Activated CD4-positive, alpha-beta T cell treated with anti-CD3 and anti-CD28 coated beads, Interleukin-2, amount 10 ng/mL, durations not matched to agents 7 days and 5 days (primary cell): ENCODE measurements around the gene KIF25. TPM values are rescaled to one million over a fixed set of nuclear protein-coding genes. Genes with fewer than 3 reads are reported as not detected.

Source experiments
- CTCF ChIA-PET: fragments of 350-600 bp; sonication (Branson Sonifier 250); formaldehyde crosslinking; loops from one replicate; lab custom pipeline; 2021; ENCODE audit warnings: antibody characterized with exemption; lab: Charles Lee
- POLR2A ChIA-PET: fragments of 350-600 bp; sonication (Branson Sonifier 250); formaldehyde crosslinking; loops from one replicate; lab custom pipeline; 2021; ENCODE audit warnings: antibody characterized with exemption; lab: Charles Lee
- DNase-seq: peaks from one replicate; pipeline ENCODE4 v3.0.0-alpha.2; 2020
- H3K27ac Mint-ChIP-seq: one replicate; pipeline ENCODE4 v1.8.0; 2021; ENCODE audit warnings: mild to moderate bottlenecking, moderate library complexity, mixed read lengths
- H3K27me3 Mint-ChIP-seq: one replicate; pipeline ENCODE4 v1.8.0; 2021; ENCODE audit warnings: mixed read lengths
- H3K36me3 Mint-ChIP-seq: one replicate; pipeline ENCODE4 v1.8.0; 2021; ENCODE audit warnings: low read depth, mixed read lengths
- H3K4me1 Mint-ChIP-seq: one replicate; pipeline ENCODE4 v1.8.0; 2021; ENCODE audit warnings: mixed read lengths
- H3K4me3 Mint-ChIP-seq: one replicate; pipeline ENCODE4 v1.8.0; 2021; ENCODE audit warnings: mild to moderate bottlenecking, moderate library complexity, mixed read lengths
- H3K9me3 Mint-ChIP-seq: one replicate; pipeline ENCODE4 v1.8.0; 2021; ENCODE audit warnings: mixed read lengths
- total RNA-seq, 2 experiments: library from RNA; stranded (reverse); gene quantifications; one replicate each; pipeline ENCODE4 v1.2.3, GENCODE V29; 2021

The KIF25 gene
- total RNA-seq, 2 experiments from 2014 or later = not detected

DNA sequence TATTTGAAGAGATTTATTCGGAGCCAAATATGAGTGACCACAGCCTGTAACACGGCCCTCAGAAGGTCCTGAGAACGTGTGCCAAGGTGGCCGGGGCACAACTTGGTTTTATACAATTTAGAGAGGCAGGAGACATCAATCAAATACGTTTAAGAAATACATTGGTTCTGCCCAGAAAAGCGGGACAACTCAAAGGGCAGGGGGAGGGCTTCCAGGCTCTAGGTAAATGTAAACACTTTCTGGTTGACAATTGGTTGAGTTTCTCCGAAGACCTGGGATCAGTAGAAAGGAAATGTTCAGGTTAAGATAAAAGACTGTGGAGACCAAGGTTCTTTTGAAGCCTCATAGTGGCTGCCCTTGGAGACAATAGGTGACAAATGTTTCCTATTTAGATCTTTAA, 18.9 kb upstream of the KIF25 start:
- Mint-ChIP-seq H3K9me3 (no peaks in the 10 kb centered on the region), H3K4me1 (no peaks in the 10 kb centered on the region), H3K36me3 (no peaks in the 10 kb centered on the region), H3K27ac (no peak overlapping the region), H3K4me3 (no peak overlapping the region), H3K27me3 (no peaks in the 10 kb centered on the region)
- ChIA-PET CTCF (no interaction called here), POLR2A (no interaction called here)
- no peak for DNase-seq

DNA sequence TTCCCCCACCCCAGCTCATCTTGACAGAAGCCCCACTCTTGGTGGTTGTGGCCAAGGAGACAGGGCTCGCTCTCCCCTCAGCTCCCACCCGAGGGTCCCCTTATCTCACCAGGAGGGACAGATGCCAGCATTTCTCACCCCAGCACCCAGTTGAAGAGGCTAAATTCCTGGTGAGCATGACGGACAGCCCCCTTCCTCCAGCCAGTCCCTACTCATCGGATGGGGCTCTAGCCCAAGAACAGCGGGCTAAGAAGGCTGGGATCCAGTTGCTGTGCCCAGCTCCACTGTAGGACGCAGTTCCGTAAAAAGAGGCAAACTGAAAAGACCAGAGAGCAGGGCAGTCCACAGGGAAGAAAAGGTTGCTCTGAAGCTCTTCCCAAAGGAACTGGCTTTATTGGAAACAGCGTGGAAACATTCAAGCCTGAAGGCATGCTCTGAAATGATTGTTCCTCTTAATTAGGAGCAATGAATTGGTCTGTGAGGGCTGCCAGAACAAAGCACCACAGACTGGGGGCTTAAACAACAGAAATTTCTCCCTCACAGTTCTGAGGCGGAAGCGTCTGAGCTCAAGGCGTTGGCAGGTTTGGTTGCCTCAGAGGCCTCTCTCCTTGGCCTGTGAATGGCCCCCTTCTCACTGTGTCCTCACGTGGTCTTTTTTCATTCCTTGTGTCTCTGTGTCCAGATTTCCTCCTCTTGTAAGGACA, 17.9 kb upstream of the KIF25 start:
- Mint-ChIP-seq H3K4me3 (no peak overlapping the region), H3K36me3 (no peaks in the 10 kb centered on the region), H3K4me1 (no peaks in the 10 kb centered on the region), H3K9me3 (no peaks in the 10 kb centered on the region), H3K27ac (no peak overlapping the region), H3K27me3 (no peaks in the 10 kb centered on the region)
- ChIA-PET POLR2A (no interaction called here), CTCF (no interaction called here)
- no peak for DNase-seq

DNA sequence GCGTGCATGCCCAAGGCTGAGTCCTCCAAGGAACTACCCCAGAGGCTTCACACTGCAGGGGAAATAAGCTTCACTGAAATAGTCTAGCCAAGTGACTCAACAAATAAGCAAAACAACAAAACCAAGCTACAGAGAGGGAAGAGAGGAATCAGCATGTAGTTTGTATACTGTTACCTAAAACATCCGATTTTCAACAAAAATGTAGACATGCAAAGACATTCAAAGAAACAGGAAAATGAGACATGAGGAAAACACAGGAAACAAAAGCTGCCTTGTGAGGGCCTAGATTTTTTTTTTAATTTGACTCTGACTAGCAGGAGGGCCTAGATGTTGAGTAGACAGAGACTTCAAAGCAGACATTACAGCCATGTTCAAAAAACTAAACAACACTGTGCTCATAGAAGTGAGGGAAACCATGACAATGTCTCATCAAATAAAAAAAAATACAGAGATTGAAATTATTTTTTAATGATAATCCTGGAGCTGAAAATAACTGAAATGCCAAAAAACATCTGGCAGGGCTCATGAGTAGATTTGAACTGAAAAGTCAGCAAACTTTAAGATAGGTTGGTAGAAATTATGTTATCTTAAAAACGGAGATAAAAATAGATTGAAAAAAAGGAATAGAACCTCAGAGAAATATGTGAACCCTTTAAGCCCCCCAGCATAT, 16.4 kb upstream of the KIF25 start:
- CTCF ChIA-PET = no interaction called here
- Mint-ChIP-seq H3K4me3 (no peak overlapping the region), H3K4me1 (no peaks in the 10 kb centered on the region), H3K27ac (no peak overlapping the region), H3K9me3 (no peaks in the 10 kb centered on the region), H3K36me3 (no peaks in the 10 kb centered on the region), H3K27me3 (no peaks in the 10 kb centered on the region)
- no peak for DNase-seq
- POLR2A ChIA-PET = no interaction called here

DNA sequence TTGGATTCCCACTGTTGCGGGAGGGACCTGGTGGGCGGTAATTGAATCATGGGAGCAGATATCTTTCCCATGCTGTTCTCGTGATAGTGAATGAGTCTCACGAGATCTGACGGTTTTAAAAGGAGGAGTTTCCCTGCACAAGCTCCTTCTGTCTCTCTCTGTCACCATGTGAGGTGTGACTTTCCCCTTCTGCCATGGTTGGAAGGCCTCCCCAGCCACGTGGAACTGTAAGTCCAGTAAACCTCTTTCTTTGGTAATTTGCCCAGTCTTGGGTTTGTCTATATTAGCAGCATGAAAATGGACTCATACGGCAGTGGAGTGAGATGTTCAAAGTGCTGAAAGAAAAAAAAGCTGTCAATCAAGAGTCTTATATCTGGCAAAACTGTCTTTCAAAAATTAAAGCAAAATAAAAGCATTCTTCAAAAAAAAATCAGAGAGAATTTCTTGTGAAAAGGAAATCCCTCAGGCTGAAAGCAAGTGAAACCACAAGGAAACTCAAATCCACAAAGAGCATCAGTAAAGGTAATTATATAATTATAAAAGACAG, 15.5 kb upstream of the KIF25 start:
- ChIA-PET POLR2A (no interaction called here), CTCF (no interaction called here)
- H3K4me1 Mint-ChIP-seq = no peaks in the 10 kb centered on the region
- H3K4me3 Mint-ChIP-seq = no peak overlapping the region
- H3K27ac Mint-ChIP-seq = no peak overlapping the region
- no peak for DNase-seq
- H3K36me3 Mint-ChIP-seq = no peaks in the 10 kb centered on the region
- H3K27me3 Mint-ChIP-seq = no peaks in the 10 kb centered on the region
- H3K9me3 Mint-ChIP-seq = no peaks in the 10 kb centered on the region

DNA sequence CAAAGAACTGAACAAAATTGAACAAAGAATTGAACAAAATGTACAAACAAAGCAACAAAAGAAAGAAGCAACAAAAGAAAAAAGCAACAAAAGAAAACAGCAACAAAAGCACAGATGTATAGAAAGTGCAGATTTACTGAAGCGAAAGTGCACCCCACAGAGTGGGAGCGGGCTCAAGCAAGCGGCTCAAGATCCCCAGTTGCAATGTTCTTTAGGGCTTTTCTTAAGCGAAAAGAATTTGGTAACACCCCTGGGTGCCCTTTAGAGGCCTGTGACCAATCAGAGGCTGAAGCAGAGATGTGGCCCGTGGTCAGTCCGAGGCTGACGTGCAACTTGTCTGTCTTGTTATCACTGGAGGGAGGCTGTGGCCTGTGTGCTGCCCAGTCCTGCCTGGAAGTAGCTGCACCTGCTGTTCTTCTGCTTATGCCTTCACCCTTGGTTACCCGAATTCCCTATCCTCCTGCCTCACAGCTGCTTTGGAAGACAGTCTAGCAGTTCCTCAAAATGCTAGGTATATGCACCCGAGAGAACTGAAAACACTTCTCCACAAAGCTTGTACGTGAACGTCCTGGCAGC, 13.2 kb upstream of the KIF25 start:
- DNase-seq = no peak
- H3K9me3 Mint-ChIP-seq = no peaks in the 10 kb centered on the region
- H3K36me3 Mint-ChIP-seq = no peaks in the 10 kb centered on the region
- no peaks in the 10 kb centered on the region for H3K27me3 Mint-ChIP-seq
- POLR2A ChIA-PET = no interaction called here
- H3K4me3 Mint-ChIP-seq = no peak overlapping the region
- no peaks in the 10 kb centered on the region for H3K4me1 Mint-ChIP-seq
- CTCF ChIA-PET = no interaction called here
- no peak overlapping the region for H3K27ac Mint-ChIP-seq

DNA sequence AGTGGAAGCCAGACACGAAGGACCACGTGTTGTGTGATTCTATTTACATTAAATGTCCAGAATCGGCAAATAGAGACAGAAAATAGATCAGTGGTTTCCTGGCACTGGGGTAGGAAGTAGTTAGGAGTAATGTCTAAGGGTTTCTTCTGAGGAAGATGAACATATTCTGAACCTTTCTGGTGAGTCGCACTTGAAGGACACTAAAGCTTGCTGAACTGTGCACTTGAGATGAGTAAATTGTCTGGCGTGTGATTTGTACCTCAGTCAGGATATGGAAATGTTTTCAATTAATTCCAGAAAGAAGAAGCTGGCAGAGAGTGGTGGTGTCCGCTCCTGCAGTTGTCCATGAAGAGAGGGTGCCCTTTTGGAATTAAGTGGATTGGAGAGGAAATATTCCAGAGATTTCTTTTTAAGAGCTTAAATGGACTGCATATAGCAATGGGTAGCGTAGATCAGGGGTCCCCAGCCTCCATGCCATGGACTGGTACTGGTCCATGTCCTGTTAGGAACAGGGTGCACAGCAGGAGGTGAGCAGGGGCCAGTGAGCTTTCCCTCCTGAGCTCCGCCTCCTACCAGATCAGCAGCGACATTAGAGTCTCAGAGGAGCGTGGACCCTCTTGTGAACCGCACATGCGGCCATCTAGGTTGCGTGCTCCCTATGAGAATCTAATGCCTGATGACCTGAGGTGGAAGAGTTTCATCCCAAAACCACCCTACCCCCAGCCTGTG, 12.4 kb upstream of the KIF25 start:
- no peaks in the 10 kb centered on the region for H3K27me3 Mint-ChIP-seq
- DNase-seq = no peak
- no peak overlapping the region for H3K27ac Mint-ChIP-seq
- H3K4me1 Mint-ChIP-seq = no peaks in the 10 kb centered on the region
- no peaks in the 10 kb centered on the region for H3K9me3 Mint-ChIP-seq
- no peak overlapping the region for H3K4me3 Mint-ChIP-seq
- ChIA-PET CTCF (no interaction called here), POLR2A (no interaction called here)
- no peaks in the 10 kb centered on the region for H3K36me3 Mint-ChIP-seq

DNA sequence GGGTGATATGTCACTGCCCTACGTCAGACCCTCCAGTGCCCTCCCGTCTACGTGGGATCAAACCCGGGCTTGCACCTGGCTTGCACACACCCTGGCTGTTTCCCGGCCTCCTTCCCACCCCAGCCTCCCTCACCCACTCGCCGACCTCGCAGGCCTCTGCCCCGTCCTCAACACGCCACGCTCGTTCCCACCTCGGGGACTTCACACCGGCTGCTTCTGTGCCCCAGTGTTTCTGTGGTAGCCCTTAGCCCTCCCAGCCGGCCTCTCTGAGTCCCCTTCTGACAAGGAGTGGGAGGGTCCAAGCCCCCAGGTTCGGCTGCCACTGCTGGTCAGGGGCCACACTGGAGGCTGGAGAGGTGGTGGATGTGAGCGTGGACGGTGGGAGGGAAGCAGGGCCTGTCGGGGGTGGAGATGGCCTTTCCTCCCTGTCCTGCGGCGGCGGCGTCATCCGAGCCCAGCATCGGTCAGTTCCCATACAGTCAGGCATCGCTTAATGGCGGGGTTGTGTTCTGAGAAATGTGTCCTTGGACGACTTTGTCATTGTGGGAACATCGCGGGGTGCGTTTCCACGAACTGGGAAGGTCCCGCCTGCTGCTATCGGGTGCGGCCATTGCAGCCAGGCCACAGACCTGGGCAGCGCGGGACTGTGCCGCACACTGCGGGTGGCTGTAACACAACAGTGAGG, 11.4 kb upstream of the KIF25 start:
- Mint-ChIP-seq H3K4me3 (no peak overlapping the region), H3K9me3 (no peaks in the 10 kb centered on the region), H3K36me3 (no peaks in the 10 kb centered on the region), H3K4me1 (no peaks in the 10 kb centered on the region), H3K27ac (no peak overlapping the region), H3K27me3 (no peaks in the 10 kb centered on the region)
- CTCF ChIA-PET = no interaction called here
- no peak for DNase-seq
- POLR2A ChIA-PET = no interaction called here

DNA sequence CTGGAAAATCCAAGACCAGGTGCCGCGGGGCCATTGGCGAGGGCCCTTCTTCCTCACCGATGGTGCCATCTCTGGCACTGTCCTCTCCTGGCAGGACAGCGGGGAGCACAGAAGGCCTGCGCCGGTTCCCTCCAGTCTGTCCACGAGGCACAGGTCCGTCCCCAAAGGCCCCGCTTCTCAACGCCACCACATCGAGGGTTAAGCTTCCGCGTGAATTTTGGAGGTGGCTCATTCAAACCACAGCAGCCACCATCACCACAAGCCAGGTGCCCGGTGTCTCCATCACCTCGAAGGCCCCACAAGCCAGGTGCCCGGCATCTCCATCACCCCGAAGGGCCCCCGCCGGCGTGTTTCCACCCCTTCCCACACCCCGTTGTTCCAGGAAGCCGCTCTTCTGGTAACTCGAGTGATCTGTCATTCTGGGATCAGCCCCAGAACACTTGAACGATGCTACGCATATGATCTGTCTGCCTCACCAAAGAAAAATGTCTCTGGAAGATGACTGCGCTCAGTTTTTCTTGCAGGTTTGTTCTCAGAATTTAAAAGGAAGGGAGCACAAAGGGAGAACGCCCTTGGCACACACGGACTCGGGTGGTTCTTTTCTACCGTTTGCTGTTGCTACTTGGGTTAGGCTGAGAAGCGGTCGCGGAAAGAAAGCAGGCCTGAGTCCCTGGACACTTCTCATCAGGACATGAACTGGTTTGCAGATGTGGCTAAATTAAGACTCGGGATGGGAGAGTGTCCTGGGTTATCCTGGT, 9.9 kb upstream of the KIF25 start:
- H3K9me3 Mint-ChIP-seq = no peaks in the 10 kb centered on the region
- no peak overlapping the region for H3K4me3 Mint-ChIP-seq
- no peaks in the 10 kb centered on the region for H3K27me3 Mint-ChIP-seq
- H3K36me3 Mint-ChIP-seq = no peaks in the 10 kb centered on the region
- no peaks in the 10 kb centered on the region for H3K4me1 Mint-ChIP-seq
- ChIA-PET CTCF (no interaction called here), POLR2A (no interaction called here)
- no peak for DNase-seq
- H3K27ac Mint-ChIP-seq = no peak overlapping the region

DNA sequence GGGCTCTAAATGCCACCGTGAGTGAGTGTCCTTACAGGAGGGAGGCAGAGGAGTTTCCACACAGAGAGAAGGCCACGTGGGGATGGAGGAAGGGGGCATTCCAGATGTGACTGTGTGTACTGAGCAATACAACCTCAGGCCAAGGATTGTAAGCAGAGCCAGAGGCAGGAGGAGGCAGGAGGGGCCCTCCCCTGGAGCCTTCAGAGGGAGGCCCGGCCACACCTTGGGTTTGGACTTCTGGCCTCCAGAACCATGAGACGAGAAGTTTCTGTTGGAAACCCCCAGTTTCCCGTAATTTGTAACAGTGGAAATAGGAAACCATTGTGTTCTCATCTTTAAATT, 9.3 kb upstream of the KIF25 start:
- no peak for DNase-seq
- H3K27ac Mint-ChIP-seq = no peak overlapping the region
- POLR2A ChIA-PET = no interaction called here
- no peaks in the 10 kb centered on the region for H3K27me3 Mint-ChIP-seq
- no peaks in the 10 kb centered on the region for H3K9me3 Mint-ChIP-seq
- H3K4me3 Mint-ChIP-seq = no peak overlapping the region
- no peaks in the 10 kb centered on the region for H3K4me1 Mint-ChIP-seq
- no peaks in the 10 kb centered on the region for H3K36me3 Mint-ChIP-seq
- CTCF ChIA-PET = no interaction called here

DNA sequence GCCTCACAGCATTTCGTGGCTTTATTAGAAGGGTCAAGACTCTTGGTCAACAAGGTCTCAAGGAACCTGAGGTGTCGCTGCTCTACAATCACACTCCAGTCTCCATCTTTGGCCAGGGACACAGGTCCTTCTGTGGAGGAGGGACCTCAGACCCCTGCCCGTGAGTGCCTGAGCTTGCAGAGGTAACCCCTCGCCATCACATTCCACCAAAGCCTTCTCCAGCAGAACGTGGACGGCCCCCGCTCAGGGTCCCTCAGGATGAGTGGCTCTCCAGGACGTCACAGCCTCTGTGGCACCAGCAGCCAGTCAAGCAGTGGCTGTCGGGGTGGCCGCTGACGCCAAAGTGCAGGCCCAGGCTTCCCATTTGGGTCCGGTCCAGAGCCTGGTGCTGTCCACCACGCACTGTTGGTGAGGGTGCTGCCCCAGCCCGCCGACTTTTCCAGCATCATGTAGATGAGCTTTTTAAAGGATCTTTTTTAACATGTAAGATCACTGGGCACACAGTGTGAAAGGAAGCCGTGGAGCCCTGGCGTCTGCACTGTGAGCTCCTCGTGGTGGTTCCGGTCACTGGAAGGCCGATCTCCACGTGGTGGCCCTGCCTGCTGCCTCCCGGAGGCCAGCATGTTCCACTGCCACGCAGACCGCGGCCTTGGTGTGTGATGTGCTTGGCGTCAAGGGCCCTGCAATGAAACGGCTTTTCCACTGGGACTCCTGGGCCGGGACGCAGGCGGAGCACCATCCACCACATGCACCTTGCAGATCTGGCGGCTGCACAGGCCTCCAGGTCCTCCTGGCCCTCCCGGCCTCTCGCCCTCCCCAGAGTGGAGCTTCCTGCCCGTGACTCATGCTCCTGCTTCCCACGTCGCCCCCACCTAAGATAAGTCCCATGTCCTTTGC, 8.3 kb upstream of the KIF25 start:
- CTCF ChIA-PET = no interaction called here

DNA sequence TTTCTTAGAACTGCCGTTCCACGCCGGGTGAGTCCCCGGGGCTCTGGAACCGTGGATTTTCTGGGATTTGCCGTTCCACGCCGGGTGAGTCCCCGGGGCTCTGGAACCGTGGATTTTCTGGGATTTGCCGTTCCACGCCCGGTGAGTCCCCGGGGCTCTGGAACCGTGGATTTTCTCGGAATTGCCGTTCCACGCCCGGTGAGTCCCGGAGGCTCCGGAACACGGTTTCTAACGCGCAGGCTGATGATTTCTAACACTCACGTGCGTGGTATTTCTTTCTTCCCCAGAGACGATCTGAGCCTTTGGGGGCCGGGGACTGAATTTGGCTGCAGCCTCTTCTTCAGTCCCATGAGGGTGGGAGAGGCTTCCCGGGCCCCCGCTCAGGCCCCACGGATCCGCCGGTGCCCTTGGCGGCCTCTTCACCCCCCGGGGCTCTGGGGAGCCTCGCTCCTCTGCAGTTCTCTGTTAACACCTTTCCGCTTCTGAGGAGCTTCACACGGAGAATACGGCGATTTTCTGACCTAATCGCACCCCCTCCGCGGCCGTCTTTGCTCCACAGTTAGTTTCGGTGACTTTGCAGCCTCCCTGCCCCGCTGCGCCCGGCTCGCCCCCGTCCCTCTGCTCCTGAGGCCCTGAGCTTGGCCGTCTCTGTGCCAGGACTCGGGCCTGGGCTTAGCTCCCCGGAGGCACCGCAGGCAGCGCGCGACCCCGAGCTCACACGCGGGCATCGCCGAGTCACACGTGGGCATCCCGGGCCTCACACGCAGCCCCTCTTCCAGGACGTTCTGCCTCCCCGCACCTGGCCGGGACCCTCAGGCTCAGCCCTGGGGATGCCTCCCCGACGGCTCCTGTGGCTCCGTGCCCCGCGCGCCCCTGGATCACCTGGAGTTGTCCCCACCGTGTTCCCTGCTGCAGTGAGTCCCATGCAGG, 7.2 kb upstream of the KIF25 start:
- Mint-ChIP-seq H3K27ac (no peak overlapping the region), H3K4me1 (no peaks in the 10 kb centered on the region), H3K9me3 (no peaks in the 10 kb centered on the region), H3K36me3 (no peaks in the 10 kb centered on the region), H3K4me3 (no peak overlapping the region), H3K27me3 (no peaks in the 10 kb centered on the region)
- CTCF ChIA-PET = no interaction called here
- DNase-seq = no peak
- POLR2A ChIA-PET = no interaction called here

More for the DNA sequence above, 8.3 kb upstream of the KIF25 start:
- POLR2A ChIA-PET = no interaction called here
- no peak for DNase-seq
- no peaks in the 10 kb centered on the region for H3K4me1 Mint-ChIP-seq
- no peaks in the 10 kb centered on the region for H3K36me3 Mint-ChIP-seq
- no peak overlapping the region for H3K4me3 Mint-ChIP-seq
- no peaks in the 10 kb centered on the region for H3K27me3 Mint-ChIP-seq
- no peak overlapping the region for H3K27ac Mint-ChIP-seq
- no peaks in the 10 kb centered on the region for H3K9me3 Mint-ChIP-seq
